22Rv1 (cell line): ENCODE data around the gene TRANK1.

Experiments used
- H3K27ac ChIP-seq: fragments of 450-650 bp; 2 replicates; pipeline ENCODE4 v1.5.1; 2017
- CTCF ChIP-seq: fragments of 450-650 bp; IDR thresholded peaks from 2 replicates; pipeline ENCODE4 v1.5.1; 2017; ENCODE audit warnings: mild to moderate bottlenecking
- ZFX ChIP-seq: fragments of 450-650 bp; IDR thresholded peaks from 2 replicates; pipeline ENCODE4 v1.6.1; 2017; ENCODE audit warnings: antibody characterized with exemption, borderline replicate concordance

TRANK1 gene

GRCh38 chr3:36944641-36945270 is at the start of gene TRANK1:
TSS of gene TRANK1 (minus strand) at chr3:36945054. CDS start at chr3:36944809, 245 bp downstream.
- TF ChIP-seq ZFX: no peak
- H3K27ac ChIP-seq: peak within 1 kb of the TSS; percentile 71

- no peak for TF ChIP-seq CTCF
- TF ChIP-seq ZFX: no peak
- H3K27ac ChIP-seq: peak within 1 kb of the TSS; percentile 93
Measured at GRCh38 chr3:36993326-36994283, 48.8 kb upstream of the TRANK1 start, which contains the start of gene MLH1. TSS of gene MLH1 (plus strand) at chr3:36993518. CDS start at chr3:36993548, 30 bp downstream.

GRCh38 chr3:36992806-36993325 is 48.0 kb upstream of the TRANK1 start, which contains the start of gene EPM2AIP1:
TSS of gene EPM2AIP1 (minus strand) at chr3:36993131. CDS start at chr3:36993077, 54 bp downstream.
- H3K27ac ChIP-seq: peak within 1 kb of the TSS; percentile 93

GRCh38 chr3:36991923-36992805 is 47.3 kb upstream of the TRANK1 start:
- TF ChIP-seq ZFX: no peak
- no peak for TF ChIP-seq CTCF
- H3K27ac ChIP-seq: peak overlapping the region; percentile 93

More at GRCh38 chr3:36992806-36993325, 48.0 kb upstream of the TRANK1 start, which contains the start of gene EPM2AIP1:
- peak; percentile 40 for TF ChIP-seq CTCF
- TF ChIP-seq ZFX: no peak

- peak overlapping the region; percentile 93; the same call in 1 of the 2 replicates for H3K27ac ChIP-seq
Measured at GRCh38 chr3:36991147-36991546, 46.3 kb upstream of the TRANK1 start.

GRCh38 chr3:36989568-36989967 is 44.7 kb upstream of the TRANK1 start:
- H3K27ac ChIP-seq: no peak overlapping the region
- TF ChIP-seq CTCF: no peak
- TF ChIP-seq ZFX: no peak

More at GRCh38 chr3:36991147-36991546, 46.3 kb upstream of the TRANK1 start:
- TF ChIP-seq CTCF (no peak), ZFX (no peak)
